Measurements from ENCODE around the gene FAM117A. TPM values are rescaled to one million over a fixed set of nuclear protein-coding genes. Genes with fewer than 3 reads are reported as not detected.

The FAM117A gene
- total and polyA plus RNA-seq, 2 of the 8 experiments (the other 6 are each of a cell fraction or from before 2014, with no cell fraction given) = 28.4 to 45.7 TPM

- no peak overlapping the region for H3K14ac ChIP-seq (ENCODE audit: insufficient read length)
- H3K4me2 ChIP-seq (ENCODE audit: insufficient read depth in 1 of 2, low read depth in 2 of 2, low read length in 2 of 2) = no peak overlapping the region
- no peak overlapping the region for H3K56ac ChIP-seq (replicated peaks; ENCODE audit: insufficient read length, low read depth, low read length)
- FAIRE-seq (no peak), DNase-seq (ENCODE audit: low read depth in 1 of 2, low spot score in 2 of 2) (no peak)
- H3K4me3 ChIP-seq (ENCODE audit: extremely low read depth in 1 of 4, insufficient read depth in 2 of 4, low read depth in 3 of 4, low read length in 4 of 4) = no peak overlapping the region
- H2AK5ac ChIP-seq (ENCODE audit: low read depth, low read length) = no peak overlapping the region
- no peak overlapping the region for H4K8ac ChIP-seq (ENCODE audit: extremely low read depth, insufficient read depth, low read length)
- peaks cover 0 to 2% (median 0%) of the 10 kb centered on the region in 4 experiments; a peak in 2 of 7 replicates for H3K27me3 ChIP-seq (replicated peaks in 1 of 4; ENCODE audit: control insufficient read depth in 3 of 4, extremely low read depth in 1 of 4, insufficient read depth in 3 of 4, low read length in 3 of 4)
- H2BK20ac ChIP-seq (ENCODE audit: low read length) = no peak overlapping the region
- H2BK12ac ChIP-seq (ENCODE audit: low read depth, low read length) = no peak overlapping the region
- H3K79me2 ChIP-seq (ENCODE audit: control insufficient read depth in 1 of 2, insufficient read depth in 2 of 2, low read length in 2 of 2) = peaks cover 6 to 69% of the 10 kb centered on the region in 2 experiments
- H3K18ac ChIP-seq (ENCODE audit: extremely low read depth, low read length) = no peak overlapping the region
- H4K5ac ChIP-seq (ENCODE audit: insufficient read length, low read depth, low read length) = no peak overlapping the region
- no peak overlapping the region for H3K4ac ChIP-seq (replicated peaks; ENCODE audit: insufficient read length, low read depth, low read length)
- H2AFZ ChIP-seq (ENCODE audit: low read length) = no peak overlapping the region
- H4K20me1 ChIP-seq (replicated peaks in 1 of 2; ENCODE audit: control insufficient read depth in 1 of 2, insufficient read depth in 2 of 2, low read length in 2 of 2) = no peaks in the 10 kb centered on the region
- H3K9ac ChIP-seq (replicated peaks in 1 of 4; ENCODE audit: extremely low read depth in 1 of 4, low read depth in 3 of 4, low read length in 3 of 4) = no peak overlapping the region
- no peaks in the 10 kb centered on the region; a peak in 1 of 7 replicates for H3K4me1 ChIP-seq (replicated peaks in 1 of 4; ENCODE audit: control insufficient read depth in 3 of 4, insufficient read depth in 4 of 4, low read length in 3 of 4)
- H3K79me1 ChIP-seq (ENCODE audit: low read depth, low read length) = peaks cover 4% of the 10 kb centered on the region
- H2BK5ac ChIP-seq (ENCODE audit: low read depth, low read length) = no peak overlapping the region
- no peaks in the 10 kb centered on the region; a peak in 1 of 8 replicates for H3K36me3 ChIP-seq (ENCODE audit: control insufficient read depth in 2 of 4, insufficient read depth in 4 of 4, low read length in 3 of 4)
- TF ChIP-seq KDM4A (IDR thresholded peaks at IDR 0.05; ENCODE audit: low read depth, low read length, severe bottlenecking) (no peak), NRF1 (IDR thresholded peaks at IDR 0.05; ENCODE audit: low read depth, low read length) (no peak), E2F6 (IDR thresholded peaks at IDR 0.05) (no peak), EP300 (IDR thresholded peaks at IDR 0.05; ENCODE audit: borderline replicate concordance in 1 of 2, low read depth in 2 of 2, low read length in 2 of 2) (no peak)
- H3K23me2 ChIP-seq (ENCODE audit: low read depth, low read length) = peaks cover 5% of the 10 kb centered on the region; the same call in 1 of the 2 replicates
- no peak overlapping the region for H3K27ac ChIP-seq (ENCODE audit: low read depth, low read length)
- ChIA-PET POLR2A (ENCODE audit: partially characterized antibody) (interaction anchor here (0.7 to 0.9 kb wide), 2 partner anchors 10 to 43 kb away, joined by 3 read pairs; no protein-coding TSS in a partner anchor), CTCF (ENCODE audit: partially characterized antibody) (interaction anchor here (0.9 to 1.2 kb wide), 2 partner anchors 21 to 28 kb away, joined by 3 to 5 read pairs; no protein-coding TSS in a partner anchor)
- no peak overlapping the region for H4K91ac ChIP-seq (replicated peaks; ENCODE audit: insufficient read length, low read length)
- H2BK120ac ChIP-seq (replicated peaks; ENCODE audit: low read depth, low read length) = no peak overlapping the region
- no peak overlapping the region for H3K23ac ChIP-seq (ENCODE audit: insufficient read length)
- H2BK15ac ChIP-seq (ENCODE audit: low read length) = no peak overlapping the region
- H3K9me3 ChIP-seq (ENCODE audit: insufficient read depth in 2 of 2, low read depth in 1 of 2, low read length in 1 of 2) = no peaks in the 10 kb centered on the region; a peak in 2 of 4 replicates
These were observed 89.4 kb downstream of the FAM117A start for GRCh38 chr17:49674507-49674906.

Data from H1 (cell line).